H7 (cell line): Measurements from ENCODE around the gene CADM2. TPM values are rescaled to one million over a fixed set of nuclear protein-coding genes. Genes with fewer than 3 reads are reported as not detected.
"Not testable (repeated sequence)": the region's sequence is repeated elsewhere in the genome, so short reads cannot be mapped to it uniquely, and the experiment has no call there.

Experiments used
- DNase-seq: peaks from one replicate; pipeline ENCODE4 v3.0.0; 2012
- H3K27me3 ChIP-seq: 2 replicates; pipeline ENCODE4 v1.6.0; 2011; ENCODE audit warnings: mild to moderate bottlenecking, low read length; ENCODE audit not compliant: control insufficient read depth, insufficient read depth
- H3K36me3 ChIP-seq: replicated peaks from 2 replicates; pipeline ENCODE4 v1.5.1; 2011; ENCODE audit warnings: low read length; ENCODE audit not compliant: control insufficient read depth, insufficient read depth
- H3K4me3 ChIP-seq: 2 replicates; pipeline ENCODE4 v1.5.1; 2011; ENCODE audit warnings: low read depth, mild to moderate bottlenecking, control low read depth, low read length, moderate library complexity; ENCODE audit not compliant: insufficient read depth
- total RNA-seq: library from RNA; depleted of rRNA; stranded (reverse); fragments of >200 nt; shearing (Covaris generic); gene quantifications from 2 replicates; pipeline ENCODE4 v1.2.3, GENCODE V29; 2014

Gene CADM2
- total RNA-seq, 1 experiment from 2014 or later = 2.7 TPM

DNA sequence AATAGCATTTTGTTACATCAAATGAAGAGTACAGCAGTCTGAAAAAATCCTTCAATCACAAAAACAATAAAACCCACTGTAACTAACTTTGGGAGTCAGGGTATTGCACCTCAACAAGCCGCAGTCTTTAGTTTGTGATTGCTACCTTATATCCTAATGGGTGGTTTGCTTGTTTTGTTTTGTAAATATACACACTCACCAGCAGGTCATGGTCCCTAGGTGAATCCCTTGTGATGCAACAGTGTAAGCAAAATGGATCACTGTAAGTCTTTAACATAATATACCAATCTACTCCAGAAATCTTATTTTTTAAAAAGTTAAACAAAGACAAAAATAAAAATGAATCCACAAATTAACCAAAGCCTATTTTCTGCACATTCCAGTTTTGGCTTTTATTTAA lies 749.5 kb downstream of the CADM2 start:
- H3K4me3 ChIP-seq, H3K36me3 ChIP-seq, H3K27me3 ChIP-seq: not testable (repeated sequence)
- peak; percentile 8 for DNase-seq

DNA sequence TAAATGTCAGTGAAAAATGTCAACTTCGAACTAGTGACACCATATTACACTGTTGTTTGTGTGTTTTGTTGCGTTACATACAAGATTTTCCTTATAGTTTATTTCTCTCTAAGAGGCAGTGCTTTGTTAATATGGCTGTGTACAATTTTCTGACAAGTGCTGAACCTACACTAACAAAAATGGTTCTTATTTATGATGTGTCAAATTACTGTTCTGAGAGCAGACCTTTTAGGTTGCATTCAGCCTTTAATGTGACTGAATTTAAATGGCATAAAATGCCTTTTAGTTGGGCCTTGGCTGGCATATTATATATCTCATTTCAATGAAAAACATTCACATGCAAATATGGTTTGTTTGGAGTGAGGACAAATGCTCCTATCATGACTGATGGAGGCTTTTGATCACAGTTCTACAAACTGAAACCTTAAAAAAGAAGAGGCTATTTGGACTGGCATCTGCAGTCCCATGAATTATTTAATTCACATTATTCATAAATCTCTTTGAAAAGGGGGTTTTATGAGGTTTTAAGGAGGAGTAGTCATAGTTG lies 750.6 kb downstream of the CADM2 start:
- H3K4me3 ChIP-seq = no peak overlapping the region
- no peaks in the 10 kb centered on the region for H3K36me3 ChIP-seq
- no peaks in the 10 kb centered on the region for H3K27me3 ChIP-seq
- DNase-seq = no peak

DNA sequence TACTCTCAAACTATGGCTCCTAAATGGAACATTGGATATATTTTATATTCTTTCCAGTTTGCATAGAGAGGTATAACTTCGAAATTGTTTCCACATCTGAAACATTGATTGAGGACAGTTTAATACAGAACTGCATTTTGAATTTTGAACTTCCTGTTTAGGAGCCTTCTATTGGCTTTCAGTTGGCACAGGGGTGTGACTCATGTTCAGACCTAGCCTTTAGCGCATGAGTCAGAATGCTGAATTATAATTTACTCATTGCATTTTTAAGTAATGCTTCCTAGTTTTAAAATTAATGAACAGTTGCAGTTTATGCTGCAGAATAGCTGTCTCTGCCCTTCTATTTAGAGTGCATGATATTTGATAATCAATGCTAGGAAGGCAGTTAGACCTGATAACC lies 751.7 kb downstream of the CADM2 start:
- H3K4me3 ChIP-seq = no peak overlapping the region
- H3K27me3 ChIP-seq = no peaks in the 10 kb centered on the region
- no peak for DNase-seq
- H3K36me3 ChIP-seq = no peaks in the 10 kb centered on the region

DNA sequence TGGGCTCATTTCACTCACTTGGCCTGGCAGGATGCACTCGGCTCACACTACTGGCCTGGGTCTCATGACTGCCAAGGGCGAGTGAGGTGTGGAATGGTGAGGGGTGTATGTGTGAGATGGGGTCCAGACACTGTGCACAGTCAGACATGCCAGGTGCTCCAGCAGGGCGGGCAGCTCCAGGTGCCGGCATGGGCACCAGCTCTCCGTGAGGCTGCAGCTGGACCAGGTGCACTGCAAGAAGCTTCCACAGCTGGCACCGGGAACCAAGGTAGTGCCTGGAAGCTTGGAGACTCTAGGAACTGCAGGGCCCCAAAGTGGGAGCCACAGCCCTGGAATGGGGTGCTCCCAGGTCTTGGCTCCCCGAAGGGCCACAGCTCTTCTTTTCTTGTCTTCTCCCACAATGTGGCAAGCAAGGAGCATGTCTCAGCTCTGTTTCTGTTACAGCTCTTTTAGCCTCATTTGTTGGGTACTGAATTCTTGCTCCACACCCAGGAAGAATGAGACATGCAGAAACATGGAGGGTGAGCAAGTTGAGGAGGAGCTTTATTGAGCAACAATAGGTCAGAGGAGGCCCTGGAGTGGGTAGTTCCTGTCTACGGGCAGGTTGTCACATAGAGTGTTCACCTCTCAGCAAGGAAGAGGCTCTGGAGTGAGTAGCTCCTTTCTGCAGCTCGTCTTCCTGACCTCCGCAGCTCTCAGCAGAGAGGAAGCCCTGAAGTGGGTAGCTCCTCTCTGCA lies 762.8 kb downstream of the CADM2 start:
- Histone ChIP-seq H3K27me3 (no peaks in the 10 kb centered on the region), H3K36me3 (no peaks in the 10 kb centered on the region), H3K4me3 (no peak overlapping the region)
- DNase-seq = no peak

DNA sequence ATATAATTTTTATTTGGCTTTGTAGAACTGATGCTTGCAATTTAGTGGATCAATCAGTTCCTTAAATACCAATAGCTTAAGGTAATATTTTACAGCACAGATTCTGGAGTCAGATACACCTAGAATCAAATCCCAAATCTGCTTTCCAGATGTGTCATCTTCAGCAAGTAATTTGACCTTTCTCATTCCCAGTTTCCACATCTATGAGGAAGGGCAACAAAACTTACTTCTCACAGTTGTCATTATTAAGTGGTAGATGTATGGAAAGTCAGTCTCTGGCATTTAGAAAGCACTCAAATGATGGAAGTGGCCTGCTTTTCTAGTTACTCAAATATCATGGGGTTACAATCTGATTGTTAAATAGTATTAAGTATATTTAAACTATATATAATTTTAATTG lies 767.0 kb downstream of the CADM2 start:
- no peak for DNase-seq
- H3K4me3 ChIP-seq = no peak overlapping the region
- H3K27me3 ChIP-seq = no peaks in the 10 kb centered on the region
- H3K36me3 ChIP-seq = no peaks in the 10 kb centered on the region

DNA sequence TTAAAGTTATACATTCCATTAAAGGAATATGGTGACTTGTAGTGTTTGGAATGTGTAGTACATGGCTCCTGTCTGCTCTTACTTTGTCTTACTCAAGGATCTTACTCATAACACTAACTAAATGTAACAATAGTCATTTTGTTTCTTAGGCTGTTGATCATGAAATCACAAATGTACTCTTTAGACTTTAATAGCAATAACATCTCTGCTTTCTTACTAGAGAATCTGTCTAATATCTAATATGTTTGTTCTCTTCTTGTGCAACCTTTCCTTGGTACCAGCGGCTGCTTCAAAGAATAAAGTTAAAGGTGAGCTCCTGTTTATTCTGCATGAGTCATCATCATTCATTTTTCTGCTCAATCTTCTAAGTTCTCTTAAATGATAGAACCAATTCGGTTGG lies 767.5 kb downstream of the CADM2 start:
- DNase-seq = no peak
- Histone ChIP-seq H3K27me3 (no peaks in the 10 kb centered on the region), H3K36me3 (no peaks in the 10 kb centered on the region)

DNA sequence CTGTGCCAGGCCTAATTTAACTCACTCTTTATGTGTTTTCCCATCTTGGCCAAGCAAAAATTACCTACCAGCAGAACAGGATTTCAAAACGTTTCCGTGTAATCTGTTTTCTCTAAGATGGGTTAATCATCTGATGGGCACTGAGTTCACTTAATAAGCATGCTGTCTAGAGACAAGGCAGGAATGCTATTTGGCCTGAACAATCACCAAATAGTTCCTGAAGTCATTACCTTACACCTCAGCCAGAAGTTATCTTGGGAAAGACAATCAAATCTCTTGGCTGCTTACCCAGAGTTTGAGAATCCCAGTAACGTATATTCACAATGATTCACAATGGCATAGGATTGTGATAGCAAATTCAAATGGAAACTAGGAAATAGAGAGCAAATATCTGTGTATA lies 779.1 kb downstream of the CADM2 start:
- no peaks in the 10 kb centered on the region for H3K27me3 ChIP-seq
- no peak overlapping the region for H3K4me3 ChIP-seq
- DNase-seq = no peak
- H3K36me3 ChIP-seq = no peaks in the 10 kb centered on the region

More for the DNA sequence above, 767.5 kb downstream of the CADM2 start:
- H3K4me3 ChIP-seq = no peak overlapping the region

DNA sequence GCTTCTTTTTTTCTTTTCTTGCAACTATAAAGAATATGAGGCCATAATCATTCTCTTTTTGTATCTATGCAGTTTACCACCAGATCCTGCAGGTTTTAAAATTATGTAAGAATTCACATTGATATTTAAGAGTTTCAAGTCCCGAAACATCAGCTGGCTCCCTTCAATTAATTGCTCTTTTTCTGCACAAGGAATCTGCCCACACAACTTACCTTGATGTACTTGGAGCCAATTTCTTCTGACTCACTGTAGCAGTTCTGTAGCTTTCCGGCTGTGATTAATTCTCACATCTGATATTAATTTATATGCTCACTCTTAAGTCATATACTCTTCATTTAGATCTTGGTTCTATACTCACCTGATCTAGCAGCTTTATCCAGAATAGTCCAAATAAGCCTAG lies 781.8 kb downstream of the CADM2 start:
- H3K27me3 ChIP-seq = no peaks in the 10 kb centered on the region
- no peak overlapping the region for H3K4me3 ChIP-seq
- no peak for DNase-seq
- no peaks in the 10 kb centered on the region for H3K36me3 ChIP-seq

DNA sequence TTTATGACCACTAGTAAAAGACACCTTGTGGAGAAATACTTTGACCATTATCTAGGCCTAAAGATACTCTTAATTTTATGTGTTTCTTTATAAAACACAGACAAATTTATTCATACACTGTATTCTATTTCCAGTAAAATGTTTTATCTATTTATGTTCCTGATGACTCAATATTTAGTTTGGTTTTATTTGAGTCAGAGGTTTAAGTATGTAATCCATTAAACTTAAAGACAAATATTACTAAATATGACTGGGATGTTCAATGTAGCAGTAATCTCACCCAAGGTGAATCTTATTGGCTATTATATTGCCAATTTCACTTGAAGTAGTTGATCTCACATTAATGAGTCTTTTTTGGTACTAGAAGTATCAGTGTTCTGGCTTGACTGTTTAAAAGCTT lies 799.7 kb downstream of the CADM2 start:
- no peaks in the 10 kb centered on the region for H3K36me3 ChIP-seq
- H3K4me3 ChIP-seq = no peak overlapping the region
- DNase-seq = no peak
- H3K27me3 ChIP-seq = no peaks in the 10 kb centered on the region

DNA sequence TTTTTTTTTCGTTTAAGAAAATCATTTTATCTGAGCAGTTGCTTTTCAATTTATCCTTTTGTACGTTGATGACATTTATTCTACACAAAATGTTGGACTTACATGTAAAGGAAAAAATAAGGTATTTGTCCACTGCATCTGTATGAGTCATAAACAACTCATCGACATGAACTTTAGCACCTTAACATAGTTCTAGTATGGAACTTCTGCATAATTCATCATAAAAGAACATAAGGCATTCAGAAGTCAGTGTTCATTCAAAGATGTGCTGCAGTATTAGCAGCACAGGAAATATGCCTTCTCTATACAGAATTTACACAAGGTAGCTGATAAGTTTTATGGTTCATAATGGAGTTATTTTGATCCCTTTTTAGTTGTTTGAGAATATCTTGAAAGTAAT lies 801.6 kb downstream of the CADM2 start:
- H3K36me3 ChIP-seq = no peaks in the 10 kb centered on the region
- no peak for DNase-seq
- H3K4me3 ChIP-seq = no peak overlapping the region
- H3K27me3 ChIP-seq = no peaks in the 10 kb centered on the region

DNA sequence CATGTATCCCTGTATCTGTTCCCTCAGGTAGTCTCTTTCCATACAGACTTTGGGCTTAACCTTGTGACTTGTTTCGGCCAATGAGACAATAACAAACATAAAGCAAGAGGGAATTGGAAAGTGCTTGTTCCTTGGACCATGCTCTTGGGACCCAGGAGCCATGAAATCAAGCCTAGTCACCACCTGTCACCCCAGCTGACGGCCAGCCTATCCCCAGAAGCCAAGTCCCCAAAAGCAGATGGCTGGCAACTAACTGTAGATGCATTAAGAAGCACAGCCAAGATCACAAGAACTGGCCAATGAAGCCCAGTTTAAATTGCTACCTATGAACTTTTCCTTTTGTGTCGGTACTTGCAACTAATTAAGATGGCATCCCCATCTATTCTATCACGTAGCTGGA lies 822.0 kb downstream of the CADM2 start:
- no peaks in the 10 kb centered on the region for H3K27me3 ChIP-seq
- no peaks in the 10 kb centered on the region for H3K36me3 ChIP-seq
- no peak for DNase-seq
- no peak overlapping the region for H3K4me3 ChIP-seq

DNA sequence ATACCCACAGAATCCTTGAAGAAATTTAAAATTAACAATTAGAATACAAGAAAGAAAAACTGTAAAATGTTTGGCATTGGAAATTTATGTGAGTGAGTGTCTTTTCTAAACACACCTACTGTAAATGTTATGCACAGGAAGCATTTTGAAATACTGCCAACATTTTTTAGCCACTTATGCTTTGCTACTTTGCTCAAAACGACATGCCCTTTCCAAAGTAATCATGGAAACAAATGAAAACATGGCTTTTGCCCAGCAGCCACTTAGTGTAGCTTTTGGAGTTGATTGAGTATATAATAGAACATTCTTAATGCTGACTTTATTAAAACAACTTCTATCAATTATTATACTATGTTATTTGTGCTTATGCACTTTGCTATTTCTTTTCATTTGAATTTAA lies 823.0 kb downstream of the CADM2 start:
- DNase-seq = no peak
- Histone ChIP-seq H3K27me3 (no peaks in the 10 kb centered on the region), H3K36me3 (no peaks in the 10 kb centered on the region), H3K4me3 (no peak overlapping the region)

DNA sequence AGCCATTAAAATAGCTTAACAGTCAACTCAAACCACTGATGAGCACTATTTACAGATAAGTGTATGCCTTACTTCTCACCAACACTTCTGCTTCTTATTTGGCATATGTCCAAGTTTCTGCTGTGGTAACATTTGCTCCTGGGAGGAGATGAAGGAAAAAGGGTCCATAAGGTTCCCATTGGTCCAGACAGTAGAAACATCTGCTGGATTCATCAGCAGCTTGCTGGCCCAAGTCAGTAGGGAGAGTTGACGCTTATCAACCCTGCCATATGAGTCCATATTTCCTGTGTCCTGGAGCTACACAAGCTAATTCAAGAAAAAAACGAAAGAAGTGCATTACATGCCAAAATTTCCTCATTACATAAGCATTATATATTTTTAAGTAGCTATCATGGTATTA lies 824.5 kb downstream of the CADM2 start:
- Histone ChIP-seq H3K4me3 (no peak overlapping the region), H3K36me3 (no peaks in the 10 kb centered on the region), H3K27me3 (no peaks in the 10 kb centered on the region)
- no peak for DNase-seq

DNA sequence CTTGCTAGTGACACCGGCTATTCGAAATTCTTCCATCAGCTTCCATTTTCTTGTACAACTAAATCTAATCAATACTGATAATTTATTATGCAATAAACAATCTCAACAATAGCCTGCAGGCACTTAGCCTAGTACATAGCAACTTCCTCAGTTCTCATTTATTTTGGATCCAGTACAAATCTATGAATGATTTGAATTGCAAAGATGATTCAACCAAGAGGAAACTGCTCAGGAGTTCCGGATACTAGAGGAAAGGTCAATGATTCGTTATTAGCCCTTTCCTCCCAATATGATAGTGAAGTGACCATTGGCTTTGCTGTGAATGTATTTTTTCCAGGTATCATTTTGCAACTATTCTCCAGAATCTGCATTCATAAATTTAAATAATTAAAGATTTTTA lies 827.0 kb downstream of the CADM2 start:
- H3K27me3 ChIP-seq = no peaks in the 10 kb centered on the region
- no peak overlapping the region for H3K4me3 ChIP-seq
- no peaks in the 10 kb centered on the region for H3K36me3 ChIP-seq
- DNase-seq = no peak

DNA sequence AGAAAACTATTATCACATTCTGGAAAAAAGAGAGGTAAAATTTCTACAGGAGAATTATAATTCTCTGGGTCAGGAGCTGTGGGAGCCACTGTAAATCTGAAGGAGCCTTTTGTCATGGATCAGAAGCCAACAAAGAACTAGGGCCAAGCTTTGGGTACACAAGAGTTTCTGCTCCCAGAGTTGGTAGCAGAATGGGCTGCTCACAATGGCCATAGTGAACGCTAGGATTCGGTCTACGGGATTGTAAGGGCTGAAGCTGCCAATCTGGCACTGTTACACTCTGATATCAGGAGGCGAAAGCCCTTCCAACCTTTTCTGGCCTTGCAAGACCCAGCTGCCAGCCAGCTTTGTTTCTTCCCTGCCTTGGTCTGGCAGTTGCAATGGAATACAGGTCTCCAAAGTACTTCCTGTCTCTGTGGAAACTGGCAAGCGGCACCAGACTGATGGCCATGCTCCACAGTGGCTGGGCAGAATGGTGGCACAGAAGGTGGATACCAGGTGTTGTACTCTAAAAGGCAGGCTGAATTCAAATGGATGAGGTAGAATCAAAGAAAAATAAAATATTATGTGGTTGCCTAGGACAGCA lies 831.7 kb downstream of the CADM2 start:
- Histone ChIP-seq H3K27me3 (no peaks in the 10 kb centered on the region), H3K36me3 (no peaks in the 10 kb centered on the region), H3K4me3 (no peak overlapping the region)
- no peak for DNase-seq
